Measurements from ENCODE around the gene S1PR2.

S1PR2 gene

GRCh38 chr19:10230861-10231611 is at the start of gene S1PR2:
S1PR2 (minus strand) TSS chr19:10231331; CDS start chr19:10224905, 6,426 bp downstream.
- peak; percentile 81 for DNase-seq

GRCh38 chr19:10279737-10280442 is 48.8 kb upstream of the S1PR2 start:
- no peak for DNase-seq

- no peak for DNase-seq
These were observed 47.8 kb upstream of the S1PR2 start for GRCh38 chr19:10278935-10279334.

- no peak for DNase-seq
These were observed 46.9 kb upstream of the S1PR2 start for GRCh38 chr19:10277795-10278589.

- no peak for DNase-seq
These were observed 43.5 kb upstream of the S1PR2 start for GRCh38 chr19:10274589-10274988.

- DNase-seq, result no peak
These were observed 40.5 kb upstream of the S1PR2 start for GRCh38 chr19:10271543-10272086.

GRCh38 chr19:10270616-10271394 is 39.7 kb upstream of the S1PR2 start, which contains the start of gene ICAM1:
ICAM1 (plus strand) TSS chr19:10271120; CDS start chr19:10271160, 40 bp downstream.
- peak; percentile 49 for DNase-seq

GRCh38 chr19:10270180-10270615 is 39.1 kb upstream of the S1PR2 start:
- DNase-seq, result no peak

GRCh38 chr19:10269333-10270179 is 38.4 kb upstream of the S1PR2 start:
- DNase-seq, result peak; percentile 65

- no peak for DNase-seq
These were observed 36.9 kb upstream of the S1PR2 start for GRCh38 chr19:10268071-10268470.

- no peak for DNase-seq
These were observed 35.6 kb upstream of the S1PR2 start for GRCh38 chr19:10266706-10267105.

GRCh38 chr19:10262771-10263170 is 31.6 kb upstream of the S1PR2 start:
- peak; percentile 53 for DNase-seq

- no peak for DNase-seq
These were observed 29.0 kb upstream of the S1PR2 start for GRCh38 chr19:10260141-10260584.

- peak; percentile 80 for DNase-seq
These were observed 28.2 kb upstream of the S1PR2 start for GRCh38 chr19:10259162-10259905.

- no peak for DNase-seq
These were observed 27.1 kb upstream of the S1PR2 start for GRCh38 chr19:10258080-10258710.

GRCh38 chr19:10256970-10257615 is 26.0 kb upstream of the S1PR2 start:
- no peak for DNase-seq

- no peak for DNase-seq
These were observed 25.4 kb upstream of the S1PR2 start for GRCh38 chr19:10256551-10256950.

- DNase-seq, result no peak
These were observed 24.2 kb upstream of the S1PR2 start for GRCh38 chr19:10255358-10255757.

GRCh38 chr19:10254244-10254643 is 23.1 kb upstream of the S1PR2 start:
- no peak for DNase-seq

Data from fibroblast of skin of right biceps (primary cell).